ENCODE data around the gene ZNF211. TPM values are rescaled to one million over a fixed set of nuclear protein-coding genes. Genes with fewer than 3 reads are reported as not detected.

Gene ZNF211
- 14.2 TPM for total RNA-seq
- long read RNA-seq, partial matches to known transcripts = 1 of 12 reads
- long read RNA-seq, other reads (novel, unspliced or antisense) = 7 of 12 reads

GRCh38 chr19:57632987-57633831 lies at the start of gene ZNF211:
Gene ZNF211 (plus strand): TSS chr19:57633168. CDS start chr19:57633347, 179 bp downstream.
- DNase-seq (ENCODE audit: low spot score) = peak; percentile 95

GRCh38 chr19:57583521-57584416 lies 49.2 kb upstream of the ZNF211 start, which contains the start of gene ZIK1:
Gene ZIK1 (plus strand): TSS chr19:57584145. CDS start chr19:57584357, 212 bp downstream.
- peak; percentile 96 for DNase-seq (ENCODE audit: low spot score)
- intact Hi-C loops (cut with DNase I) = loop anchor here (2.0 kb wide), 1 partner anchor 15 kb away; the partner anchor contains the start of gene ZNF530

More at GRCh38 chr19:57632987-57633831, at the start of gene ZNF211:
- intact Hi-C loops (cut with DNase I) = no loop called here

DNA sequence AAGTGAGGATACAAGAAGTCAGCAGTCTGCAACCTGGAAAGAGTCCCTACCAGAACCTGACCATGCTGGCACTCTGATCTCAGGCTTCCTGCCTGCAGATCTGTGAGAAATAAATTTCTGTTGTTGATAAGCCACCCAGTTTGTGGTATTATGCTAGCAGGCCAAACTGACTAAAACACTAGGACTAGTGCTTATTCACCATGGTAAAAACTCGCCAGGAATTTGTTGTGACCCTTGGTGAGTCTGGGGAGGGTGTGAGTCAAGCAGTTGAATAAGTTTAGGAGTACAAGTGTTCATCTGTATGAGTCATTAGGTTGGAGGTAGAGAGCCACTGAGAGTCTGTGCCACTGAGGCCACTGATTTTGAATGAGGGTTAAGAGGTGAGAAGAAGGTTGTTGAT lies 45.4 kb upstream of the ZNF211 start:
- intact Hi-C loops (cut with DNase I) = no loop called here
- no peak for DNase-seq (ENCODE audit: low spot score)

- intact Hi-C loops (cut with DNase I) = loop anchor here (2.0 kb wide), 1 partner anchor 15 kb away; the partner anchor contains the start of gene ZIK1
- no peak for DNase-seq (ENCODE audit: low spot score)
Observed at GRCh38 chr19:57599377-57599760, 33.6 kb upstream of the ZNF211 start.

- intact Hi-C loops (cut with DNase I) = loop anchor here (2.0 kb wide), 1 partner anchor 15 kb away; the partner anchor contains the start of gene ZIK1
Observed at GRCh38 chr19:57599761-57600383, 33.1 kb upstream of the ZNF211 start, which contains the start of gene ZNF530. Gene ZNF530 (plus strand): TSS chr19:57599885. CDS start chr19:57604346, 4,461 bp downstream.

DNA sequence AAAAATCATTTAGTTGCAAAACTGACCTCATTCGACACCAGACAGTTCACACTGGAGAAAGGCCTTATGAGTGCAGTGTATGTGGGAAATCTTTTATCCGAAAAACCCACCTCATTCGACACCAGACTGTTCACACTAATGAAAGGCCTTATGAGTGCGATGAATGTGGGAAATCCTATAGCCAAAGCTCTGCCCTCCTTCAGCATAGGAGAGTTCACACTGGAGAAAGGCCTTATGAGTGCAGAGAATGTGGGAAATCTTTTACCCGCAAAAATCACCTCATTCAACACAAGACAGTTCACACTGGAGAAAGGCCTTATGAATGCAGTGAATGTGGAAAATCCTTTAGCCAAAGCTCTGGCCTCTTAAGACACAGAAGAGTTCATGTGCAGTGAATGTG lies 26.0 kb upstream of the ZNF211 start:
- intact Hi-C loops (cut with DNase I) = no loop called here
- no peak for DNase-seq (ENCODE audit: low spot score)

More at GRCh38 chr19:57599761-57600383, 33.1 kb upstream of the ZNF211 start, which contains the start of gene ZNF530:
- DNase-seq (ENCODE audit: low spot score) = peak; percentile 96

GRCh38 chr19:57611113-57611512 lies 21.9 kb upstream of the ZNF211 start:
- intact Hi-C loops (cut with DNase I) = loop anchor here (5.0 kb wide), 1 partner anchor 336 kb away; the partner anchor contains the start of gene ZNF256
- no peak for DNase-seq (ENCODE audit: low spot score)

- DNase-seq (ENCODE audit: low spot score) = peak; percentile 96
- intact Hi-C loops (cut with DNase I) = loop anchor here (5.0 kb wide), 1 partner anchor 333 kb away; the partner anchor contains the start of gene ZNF256
Observed at GRCh38 chr19:57613941-57614743, 18.8 kb upstream of the ZNF211 start, which contains the start of gene ZNF134. Gene ZNF134 (plus strand): TSS chr19:57614242. CDS start chr19:57619469, 5,227 bp downstream.

DNA sequence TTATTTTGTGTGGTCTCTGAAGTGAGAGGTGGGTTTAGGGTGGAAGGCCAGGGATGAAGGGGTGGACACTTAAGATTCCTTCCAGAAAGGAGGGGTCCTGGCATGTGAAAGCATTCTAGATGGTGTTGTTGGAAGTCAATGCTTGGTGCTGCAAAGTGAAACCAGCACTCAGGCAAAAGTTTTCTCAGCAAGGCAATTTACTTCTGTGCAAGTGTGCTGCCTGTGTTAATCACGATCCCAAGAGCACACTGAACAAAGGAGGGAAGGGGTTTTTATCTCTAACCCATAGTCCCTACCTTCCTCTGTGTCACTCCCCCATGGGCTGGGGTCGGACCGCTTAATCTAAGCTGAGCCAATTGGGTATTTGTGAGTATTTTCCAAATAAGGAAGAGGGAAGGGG lies 17.6 kb upstream of the ZNF211 start:
- no peak for DNase-seq (ENCODE audit: low spot score)
- intact Hi-C loops (cut with DNase I) = no loop called here

DNA sequence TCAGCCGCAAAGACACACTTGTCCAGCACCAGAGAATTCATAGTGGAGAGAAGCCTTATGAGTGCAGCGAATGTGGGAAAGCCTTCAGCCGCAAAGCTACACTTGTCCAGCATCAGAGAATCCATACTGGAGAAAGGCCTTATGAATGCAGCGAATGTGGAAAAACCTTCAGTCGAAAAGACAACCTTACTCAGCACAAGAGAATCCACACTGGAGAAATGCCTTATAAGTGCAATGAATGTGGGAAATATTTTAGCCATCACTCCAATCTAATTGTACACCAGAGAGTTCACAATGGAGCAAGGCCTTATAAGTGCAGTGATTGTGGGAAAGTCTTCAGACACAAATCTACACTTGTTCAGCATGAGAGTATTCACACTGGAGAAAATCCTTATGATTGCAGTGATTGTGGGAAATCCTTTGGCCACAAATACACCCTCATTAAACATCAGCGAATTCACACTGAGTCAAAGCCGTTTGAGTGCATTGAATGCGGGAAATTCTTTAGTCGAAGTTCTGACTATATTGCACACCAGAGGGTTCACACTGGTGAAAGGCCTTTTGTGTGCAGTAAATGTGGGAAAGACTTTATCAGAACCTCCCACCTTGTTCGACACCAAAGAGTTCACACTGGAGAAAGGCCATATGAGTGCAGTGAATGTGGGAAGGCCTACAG lies 12.2 kb upstream of the ZNF211 start:
- no peak for DNase-seq (ENCODE audit: low spot score)
- intact Hi-C loops (cut with DNase I) = no loop called here

- intact Hi-C loops (cut with DNase I) = no loop called here
Observed at GRCh38 chr19:57623091-57623490, 9.9 kb upstream of the ZNF211 start.

DNA sequence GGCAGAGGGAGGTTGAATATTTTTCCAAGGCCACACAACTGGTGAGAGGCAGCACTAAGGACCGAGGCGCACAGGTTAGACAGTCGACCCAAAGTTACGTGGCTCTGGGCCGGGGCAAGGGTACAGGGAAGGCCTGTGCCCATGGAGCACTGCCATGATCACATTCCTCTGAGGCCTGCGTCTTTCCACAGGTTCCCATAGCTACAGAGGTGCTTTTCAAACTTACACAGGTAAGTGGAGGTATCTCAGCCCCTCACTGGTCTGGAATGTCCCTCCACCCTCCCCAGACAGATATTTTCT lies 814 bp downstream of the ZNF211 start:
- DNase-seq (ENCODE audit: low spot score) = no peak
- intact Hi-C loops (cut with DNase I) = no loop called here

More at GRCh38 chr19:57623091-57623490, 9.9 kb upstream of the ZNF211 start:
- DNase-seq (ENCODE audit: low spot score) = no peak

DNA sequence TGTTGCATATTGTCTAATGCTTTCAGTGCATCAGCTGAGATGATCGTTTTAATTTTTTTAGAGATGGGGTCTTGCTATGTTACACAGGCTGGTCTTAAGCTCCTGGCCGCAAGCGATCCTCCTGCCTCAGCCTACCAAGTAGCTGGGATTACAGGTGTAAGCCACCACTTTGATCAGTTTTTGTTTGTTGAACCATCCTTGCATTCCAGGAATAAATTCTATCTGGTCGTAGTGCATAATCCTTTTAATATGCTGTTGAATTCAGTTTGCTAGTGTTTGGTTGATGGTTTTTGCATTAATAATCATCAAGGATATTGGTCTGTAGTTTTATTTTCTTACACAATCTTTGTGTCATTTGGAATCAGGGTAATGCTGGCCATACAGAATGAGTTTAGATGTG lies 4.4 kb downstream of the ZNF211 start:
- no peak for DNase-seq (ENCODE audit: low spot score)
- intact Hi-C loops (cut with DNase I) = no loop called here

- no peak for DNase-seq (ENCODE audit: low spot score)
- intact Hi-C loops (cut with DNase I) = no loop called here
Observed at GRCh38 chr19:57641715-57642234, 8.8 kb downstream of the ZNF211 start.

- no peak for DNase-seq (ENCODE audit: low spot score)
- intact Hi-C loops (cut with DNase I) = no loop called here
Observed at GRCh38 chr19:57642396-57643046, 9.6 kb downstream of the ZNF211 start.

- no peak for DNase-seq (ENCODE audit: low spot score)
- intact Hi-C loops (cut with DNase I) = no loop called here
Observed at GRCh38 chr19:57643734-57644133, 10.8 kb downstream of the ZNF211 start.

GRCh38 chr19:57648331-57649003 lies 15.5 kb downstream of the ZNF211 start:
- no peak for DNase-seq (ENCODE audit: low spot score)
- intact Hi-C loops (cut with DNase I) = no loop called here
